ENCODE measurements around the gene PILRB. TPM values are rescaled to one million over a fixed set of nuclear protein-coding genes. Genes with fewer than 3 reads are reported as not detected.
"Not testable (repeated sequence)": the region's sequence is repeated elsewhere in the genome, so short reads cannot be mapped to it uniquely, and the experiment has no call there.

PILRB gene
- total RNA-seq, 1 experiment from 2014 or later = 56.2 TPM

DNA sequence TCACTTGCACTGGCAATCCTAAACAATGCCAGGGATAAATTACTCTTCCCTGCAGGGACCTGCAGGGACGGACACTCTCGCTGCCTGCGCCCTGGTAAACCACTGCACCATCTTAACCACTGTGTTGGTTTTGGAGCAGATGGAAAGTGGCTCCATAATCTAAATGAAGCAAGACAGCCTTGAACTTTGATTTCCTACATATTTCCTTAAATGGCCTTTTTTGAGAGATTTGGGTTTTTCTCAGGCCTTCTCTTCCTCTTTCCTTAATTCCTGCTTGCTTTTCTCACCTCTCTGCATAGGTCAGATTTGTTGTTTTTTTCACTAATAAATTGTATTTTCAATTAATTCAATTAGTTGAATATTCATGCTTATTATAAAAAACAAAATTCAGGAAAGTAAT is 18.1 kb downstream of the PILRB start:
- H3K4me3 Mint-ChIP-seq (ENCODE audit: unreplicated experiment) = no peak overlapping the region
- no peak overlapping the region for H3K27ac Mint-ChIP-seq (ENCODE audit: low read depth, unreplicated experiment)
- intact Hi-C loops (cut with micrococcal nuclease) = no loop called here
- peaks cover 7% of the 10 kb centered on the region for H3K36me3 Mint-ChIP-seq (ENCODE audit: insufficient read depth, unreplicated experiment)
- no TSS peak for BruUV-seq (replicated peaks)
- no peak for DNase-seq (ENCODE audit: unreplicated experiment)
- no peaks in the 10 kb centered on the region for H3K9me3 Mint-ChIP-seq (ENCODE audit: unreplicated experiment)
- ChIA-PET POLR2A (no interaction called here), CTCF (no interaction called here)
- TF ChIP-seq, protein P1, sequence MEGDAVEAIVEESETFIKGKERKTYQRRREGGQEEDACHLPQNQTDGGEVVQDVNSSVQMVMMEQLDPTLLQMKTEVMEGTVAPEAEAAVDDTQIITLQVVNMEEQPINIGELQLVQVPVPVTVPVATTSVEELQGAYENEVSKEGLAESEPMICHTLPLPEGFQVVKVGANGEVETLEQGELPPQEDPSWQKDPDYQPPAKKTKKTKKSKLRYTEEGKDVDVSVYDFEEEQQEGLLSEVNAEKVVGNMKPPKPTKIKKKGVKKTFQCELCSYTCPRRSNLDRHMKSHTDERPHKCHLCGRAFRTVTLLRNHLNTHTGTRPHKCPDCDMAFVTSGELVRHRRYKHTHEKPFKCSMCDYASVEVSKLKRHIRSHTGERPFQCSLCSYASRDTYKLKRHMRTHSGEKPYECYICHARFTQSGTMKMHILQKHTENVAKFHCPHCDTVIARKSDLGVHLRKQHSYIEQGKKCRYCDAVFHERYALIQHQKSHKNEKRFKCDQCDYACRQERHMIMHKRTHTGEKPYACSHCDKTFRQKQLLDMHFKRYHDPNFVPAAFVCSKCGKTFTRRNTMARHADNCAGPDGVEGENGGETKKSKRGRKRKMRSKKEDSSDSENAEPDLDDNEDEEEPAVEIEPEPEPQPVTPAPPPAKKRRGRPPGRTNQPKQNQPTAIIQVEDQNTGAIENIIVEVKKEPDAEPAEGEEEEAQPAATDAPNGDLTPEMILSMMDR (IDR thresholded peaks at IDR 0.05; ENCODE audit: unreplicated experiment) = no peak
- no peaks in the 10 kb centered on the region for H3K27me3 Mint-ChIP-seq (ENCODE audit: insufficient read depth, unreplicated experiment)
- no peaks in the 10 kb centered on the region for H3K4me1 Mint-ChIP-seq (ENCODE audit: insufficient read depth, unreplicated experiment)

DNA sequence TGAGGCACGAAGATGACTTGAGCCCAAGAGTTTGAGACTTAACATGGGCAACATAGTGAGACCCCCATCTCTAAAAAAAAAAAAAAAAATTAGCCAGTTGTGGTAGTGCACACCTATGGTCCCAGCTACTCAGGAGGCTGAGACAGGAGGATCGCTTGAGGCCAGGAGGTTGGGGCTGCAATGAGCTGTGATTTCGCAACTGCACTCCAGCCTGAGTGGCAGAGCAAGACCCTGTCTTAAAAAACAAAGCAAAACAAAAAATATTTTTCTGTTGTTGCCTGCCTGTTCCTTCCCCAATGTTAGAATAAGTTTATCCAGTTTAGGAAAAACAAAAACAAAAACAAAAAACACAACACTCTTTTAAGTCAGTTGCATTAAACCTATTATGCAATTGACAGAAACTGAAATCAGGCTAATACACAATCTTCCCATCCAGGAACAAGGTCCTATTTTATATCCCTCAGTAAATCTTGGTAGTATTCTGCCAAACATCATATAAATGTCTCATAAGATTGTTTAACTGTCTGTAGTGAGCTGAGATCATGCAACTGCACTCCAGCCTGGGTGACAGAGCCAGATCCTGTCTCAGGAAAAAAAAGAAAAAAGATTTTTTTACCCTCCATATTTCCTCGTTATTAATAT is 20.3 kb downstream of the PILRB start:
- Mint-ChIP-seq H3K27me3 (ENCODE audit: insufficient read depth, unreplicated experiment) (peaks cover 10% of the 10 kb centered on the region), H3K36me3 (ENCODE audit: insufficient read depth, unreplicated experiment) (no peaks in the 10 kb centered on the region), H3K4me3 (ENCODE audit: unreplicated experiment) (no peak overlapping the region), H3K9me3 (ENCODE audit: unreplicated experiment) (no peaks in the 10 kb centered on the region), H3K27ac (ENCODE audit: low read depth, unreplicated experiment) (no peak overlapping the region), H3K4me1 (ENCODE audit: insufficient read depth, unreplicated experiment) (no peaks in the 10 kb centered on the region)
- TF ChIP-seq, protein P1 (IDR thresholded peaks at IDR 0.05; ENCODE audit: unreplicated experiment) = no peak
- CTCF ChIA-PET = no interaction called here
- no peak for DNase-seq (ENCODE audit: unreplicated experiment)
- intact Hi-C loops (cut with micrococcal nuclease) = no loop called here
- POLR2A ChIA-PET = interaction anchor here (0.6 to 0.7 kb wide), 2 partner anchors 10 to 13 kb away, joined by 3 read pairs; no protein-coding TSS in a partner anchor
- no TSS peak for BruUV-seq (replicated peaks)

DNA sequence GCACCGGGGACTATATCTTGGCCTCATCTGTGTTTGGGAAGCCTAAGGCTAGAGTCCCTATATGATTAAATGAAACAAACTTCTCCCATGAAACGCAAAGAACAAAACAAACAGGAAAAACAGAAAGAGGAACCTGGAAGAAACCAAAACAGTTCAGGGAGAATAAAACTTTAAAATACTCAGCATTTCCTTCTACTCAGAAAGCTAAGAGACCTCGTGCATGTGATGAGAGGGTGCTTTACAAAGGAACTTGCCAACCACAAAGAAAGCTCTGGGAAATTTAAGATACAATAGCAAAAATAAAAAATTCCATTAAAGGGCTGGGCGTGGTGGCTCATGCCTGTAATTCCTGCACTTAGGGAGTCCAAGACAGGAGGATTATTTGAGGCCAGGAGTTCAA is 22.3 kb downstream of the PILRB start:
- CTCF ChIA-PET = no interaction called here
- Mint-ChIP-seq H3K9me3 (ENCODE audit: unreplicated experiment) (no peaks in the 10 kb centered on the region), H3K4me1 (ENCODE audit: insufficient read depth, unreplicated experiment) (no peaks in the 10 kb centered on the region), H3K27me3 (ENCODE audit: insufficient read depth, unreplicated experiment) (peaks cover 29% of the 10 kb centered on the region), H3K27ac (ENCODE audit: low read depth, unreplicated experiment) (no peak overlapping the region), H3K4me3 (ENCODE audit: unreplicated experiment) (no peak overlapping the region), H3K36me3 (ENCODE audit: insufficient read depth, unreplicated experiment) (no peaks in the 10 kb centered on the region)
- POLR2A ChIA-PET = no interaction called here
- DNase-seq (ENCODE audit: unreplicated experiment) = no peak
- intact Hi-C loops (cut with micrococcal nuclease) = no loop called here
- no TSS peak for BruUV-seq (replicated peaks)
- TF ChIP-seq, protein P1 (IDR thresholded peaks at IDR 0.05; ENCODE audit: unreplicated experiment) = no peak

GRCh38 chr7:100381531-100382233 is 23.8 kb downstream of the PILRB start:
- H3K36me3 Mint-ChIP-seq (ENCODE audit: insufficient read depth, unreplicated experiment); H3K4me3 Mint-ChIP-seq (ENCODE audit: unreplicated experiment); intact Hi-C loops (cut with micrococcal nuclease); H3K9me3 Mint-ChIP-seq (ENCODE audit: unreplicated experiment); BruUV-seq (replicated peaks); DNase-seq (ENCODE audit: unreplicated experiment); H3K4me1 Mint-ChIP-seq (ENCODE audit: insufficient read depth, unreplicated experiment); H3K27ac Mint-ChIP-seq (ENCODE audit: low read depth, unreplicated experiment): not testable (repeated sequence)
- POLR2A ChIA-PET = interaction anchor here (0.6 to 1.1 kb wide), 2 partner anchors 16 to 332 kb away, joined by 3 read pairs; partner anchors contain the start of gene ZSCAN21
- CTCF ChIA-PET = interaction anchor here (0.9 kb wide), 1 partner anchor 164 kb away, joined by 4 read pairs; no protein-coding TSS in a partner anchor
- peaks cover 30% of the 10 kb centered on the region for H3K27me3 Mint-ChIP-seq (ENCODE audit: insufficient read depth, unreplicated experiment)

GRCh38 chr7:100382234-100382853 is 24.4 kb downstream of the PILRB start:
- H3K27ac Mint-ChIP-seq (ENCODE audit: low read depth, unreplicated experiment); H3K4me1 Mint-ChIP-seq (ENCODE audit: insufficient read depth, unreplicated experiment); intact Hi-C loops (cut with micrococcal nuclease); BruUV-seq (replicated peaks); H3K36me3 Mint-ChIP-seq (ENCODE audit: insufficient read depth, unreplicated experiment); CTCF ChIA-PET; H3K4me3 Mint-ChIP-seq (ENCODE audit: unreplicated experiment); H3K9me3 Mint-ChIP-seq (ENCODE audit: unreplicated experiment); DNase-seq (ENCODE audit: unreplicated experiment): not testable (repeated sequence)
- H3K27me3 Mint-ChIP-seq (ENCODE audit: insufficient read depth, unreplicated experiment) = peaks cover 32% of the 10 kb centered on the region
- POLR2A ChIA-PET = interaction anchor here (0.6 to 1.1 kb wide), 2 partner anchors 16 to 333 kb away, joined by 3 read pairs; partner anchors contain the start of gene ZSCAN21
